ENCODE data around the gene JMJD1C.
A peak's percentile ranks its signal among the peaks of the same experiment; 100 is the strongest.
"Not testable (repeated sequence)": the region's sequence is repeated elsewhere in the genome, so short reads cannot be mapped to it uniquely, and the experiment has no call there.

JMJD1C gene

GRCh38 chr10:63465293-63466143 is at the start of gene JMJD1C:
Gene JMJD1C, minus strand, starts transcription at chr10:63465977. Its CDS starts 315 bp downstream, at chr10:63465662.
- FAIRE-seq = no peak

- no peak for FAIRE-seq
Measured at GRCh38 chr10:63515002-63515763, 49.4 kb upstream of the JMJD1C start.

- no peak for FAIRE-seq
Measured at GRCh38 chr10:63506554-63506953, 40.8 kb upstream of the JMJD1C start.

GRCh38 chr10:63505562-63505961 is 39.8 kb upstream of the JMJD1C start:
- FAIRE-seq = no peak

- FAIRE-seq = peak; percentile 60
Measured at GRCh38 chr10:63504145-63504881, 38.5 kb upstream of the JMJD1C start.

- no peak for FAIRE-seq
Measured at GRCh38 chr10:63503395-63503794, 37.6 kb upstream of the JMJD1C start.

GRCh38 chr10:63502832-63503231 is 37.1 kb upstream of the JMJD1C start:
- no peak for FAIRE-seq

GRCh38 chr10:63501954-63502353 is 36.2 kb upstream of the JMJD1C start:
- FAIRE-seq = no peak

GRCh38 chr10:63500551-63500950 is 34.8 kb upstream of the JMJD1C start:
- FAIRE-seq = not testable (repeated sequence)

- FAIRE-seq = no peak
Measured at GRCh38 chr10:63498665-63499064, 32.9 kb upstream of the JMJD1C start.

GRCh38 chr10:63497321-63497720 is 31.5 kb upstream of the JMJD1C start:
- FAIRE-seq = no peak

GRCh38 chr10:63496561-63496960 is 30.8 kb upstream of the JMJD1C start:
- no peak for FAIRE-seq

GRCh38 chr10:63494951-63495350 is 29.2 kb upstream of the JMJD1C start:
- no peak for FAIRE-seq

GRCh38 chr10:63493004-63493403 is 27.2 kb upstream of the JMJD1C start:
- FAIRE-seq = peak; percentile 82

GRCh38 chr10:63492317-63492690 is 26.5 kb upstream of the JMJD1C start:
- not testable (repeated sequence) for FAIRE-seq

GRCh38 chr10:63491588-63492316 is 26.0 kb upstream of the JMJD1C start:
- peak; percentile 73 for FAIRE-seq

GRCh38 chr10:63489838-63490237 is 24.1 kb upstream of the JMJD1C start:
- FAIRE-seq = no peak

GRCh38 chr10:63487990-63488389 is 22.2 kb upstream of the JMJD1C start:
- no peak for FAIRE-seq

GRCh38 chr10:63483983-63484382 is 18.2 kb upstream of the JMJD1C start:
- FAIRE-seq = no peak

GRCh38 chr10:63481815-63482421 is 16.1 kb upstream of the JMJD1C start:
- FAIRE-seq = no peak

GRCh38 chr10:63480237-63480636 is 14.5 kb upstream of the JMJD1C start:
- FAIRE-seq = no peak

GRCh38 chr10:63478564-63478963 is 12.8 kb upstream of the JMJD1C start:
- no peak for FAIRE-seq
